Measurements from ENCODE around the gene DNAJC5. TPM values are rescaled to one million over a fixed set of nuclear protein-coding genes. Genes with fewer than 3 reads are reported as not detected.

DNAJC5 gene
- total and polyA plus RNA-seq, 2 donors (not counting 3 experiments of a cell fraction or from before 2014, with no cell fraction given): 44.7 to 60.3 TPM

DNA sequence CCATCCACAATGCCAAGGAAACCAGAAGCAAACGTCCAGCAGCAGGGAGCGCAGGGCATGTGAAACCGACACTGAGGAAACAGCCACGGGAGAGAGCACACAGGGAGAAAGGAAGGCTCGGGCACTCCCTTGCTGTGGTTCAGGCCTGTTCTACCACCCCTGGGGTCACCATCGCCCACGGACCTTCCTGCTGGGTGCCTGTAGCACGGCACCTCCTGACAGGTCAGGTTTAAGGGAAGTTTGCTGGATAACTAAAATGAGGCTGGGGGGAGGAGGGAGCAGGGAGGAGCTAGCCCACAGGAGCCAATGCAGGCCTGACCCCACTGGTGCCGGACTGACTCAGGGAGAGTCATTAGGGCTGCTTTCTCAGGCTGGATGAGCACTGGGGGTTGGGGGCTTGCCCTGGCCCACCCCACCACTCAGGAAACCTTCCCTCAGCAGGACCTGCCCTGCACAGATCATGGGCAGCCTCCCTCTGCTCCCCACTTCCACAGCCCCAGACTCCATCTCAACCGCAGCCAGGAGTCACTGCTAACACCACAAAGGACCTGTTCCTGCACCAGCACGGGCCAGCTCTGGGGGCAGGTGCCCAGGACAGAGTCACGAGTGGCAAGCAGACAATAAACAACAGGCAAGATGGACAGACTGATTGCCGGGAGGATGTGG lies 59.0 kb downstream of the DNAJC5 start:
- no peak overlapping the region for H3K4me3 ChIP-seq (replicated peaks in 1 of 3; ENCODE audit: insufficient read depth in 1 of 3, low read depth in 1 of 3, low read length in 3 of 3)
- DNase-seq (ENCODE audit: low read depth, low spot score): no peak

More for the DNA sequence above, 59.0 kb downstream of the DNAJC5 start:
- Histone ChIP-seq H3K4me2 (ENCODE audit: insufficient read depth, low read length) (no peak overlapping the region), H3K9ac (replicated peaks; ENCODE audit: extremely low read depth, insufficient read depth, low read length) (no peak overlapping the region), H3K9me3 (replicated peaks; ENCODE audit: control insufficient read depth, insufficient read depth, low read length) (no peaks in the 10 kb centered on the region), H4K20me1 (replicated peaks; ENCODE audit: control insufficient read depth, extremely low read depth, insufficient read depth, low read length) (no peaks in the 10 kb centered on the region), H3K4me1 (ENCODE audit: control insufficient read depth, extremely low read depth, insufficient read depth, low read length) (peaks cover 15% of the 10 kb centered on the region), H3K79me2 (ENCODE audit: control insufficient read depth, insufficient read depth, low read length) (peaks cover 54% of the 10 kb centered on the region), H3K27me3 (ENCODE audit: control insufficient read depth in 2 of 2, insufficient read depth in 2 of 2, low read length in 2 of 2) (no peaks in the 10 kb centered on the region), H2AFZ (ENCODE audit: low read depth, low read length) (no peak overlapping the region), H3K27ac (ENCODE audit: insufficient read depth, low read depth, low read length) (no peak overlapping the region), H3K9me1 (replicated peaks; ENCODE audit: control insufficient read depth, extremely low read depth, insufficient read depth, low read length) (no peaks in the 10 kb centered on the region), H3K36me3 (ENCODE audit: control insufficient read depth in 2 of 2, extremely low read depth in 1 of 2, insufficient read depth in 2 of 2, low read length in 2 of 2) (peaks cover 0 to 6% of the 10 kb centered on the region in 2 experiments)
- CTCF ChIA-PET: interaction anchor here (1.0 to 1.5 kb wide), 2 partner anchors 45 to 416 kb away, joined by 3 to 9 read pairs; partner anchors contain the start of gene PTK6
- BruUV-seq (replicated peaks): no TSS peak
- POLR2A ChIA-PET: no interaction called here
- no peak for FAIRE-seq
- intact Hi-C loops (cut with micrococcal nuclease) (no loop called here), dilution Hi-C loops (cut with MboI; ENCODE audit: extremely low pct_ligation_motif_present, low sequenced_read_pairs) (no loop called here)
- TF ChIP-seq, protein P1, sequence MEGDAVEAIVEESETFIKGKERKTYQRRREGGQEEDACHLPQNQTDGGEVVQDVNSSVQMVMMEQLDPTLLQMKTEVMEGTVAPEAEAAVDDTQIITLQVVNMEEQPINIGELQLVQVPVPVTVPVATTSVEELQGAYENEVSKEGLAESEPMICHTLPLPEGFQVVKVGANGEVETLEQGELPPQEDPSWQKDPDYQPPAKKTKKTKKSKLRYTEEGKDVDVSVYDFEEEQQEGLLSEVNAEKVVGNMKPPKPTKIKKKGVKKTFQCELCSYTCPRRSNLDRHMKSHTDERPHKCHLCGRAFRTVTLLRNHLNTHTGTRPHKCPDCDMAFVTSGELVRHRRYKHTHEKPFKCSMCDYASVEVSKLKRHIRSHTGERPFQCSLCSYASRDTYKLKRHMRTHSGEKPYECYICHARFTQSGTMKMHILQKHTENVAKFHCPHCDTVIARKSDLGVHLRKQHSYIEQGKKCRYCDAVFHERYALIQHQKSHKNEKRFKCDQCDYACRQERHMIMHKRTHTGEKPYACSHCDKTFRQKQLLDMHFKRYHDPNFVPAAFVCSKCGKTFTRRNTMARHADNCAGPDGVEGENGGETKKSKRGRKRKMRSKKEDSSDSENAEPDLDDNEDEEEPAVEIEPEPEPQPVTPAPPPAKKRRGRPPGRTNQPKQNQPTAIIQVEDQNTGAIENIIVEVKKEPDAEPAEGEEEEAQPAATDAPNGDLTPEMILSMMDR (IDR thresholded peaks at IDR 0.05; ENCODE audit: extremely low read depth in 1 of 2, insufficient read depth in 1 of 2, low read depth in 1 of 2, low read length in 2 of 2): no peak
- no peak for TF ChIP-seq EZH2 (IDR thresholded peaks at IDR 0.05; ENCODE audit: borderline replicate concordance, low read depth, low read length, severe bottlenecking)
- TF ChIP-seq, protein P2, sequence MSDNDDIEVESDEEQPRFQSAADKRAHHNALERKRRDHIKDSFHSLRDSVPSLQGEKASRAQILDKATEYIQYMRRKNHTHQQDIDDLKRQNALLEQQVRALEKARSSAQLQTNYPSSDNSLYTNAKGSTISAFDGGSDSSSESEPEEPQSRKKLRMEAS (IDR thresholded peaks at IDR 0.05; ENCODE audit: insufficient read depth, insufficient read length): no peak
- TF ChIP-seq MYC (IDR thresholded peaks at IDR 0.05; ENCODE audit: low read depth, low read length): no peak
